Immature natural killer cell (primary cell): ENCODE measurements around the gene MRC1. TPM values are rescaled to one million over a fixed set of nuclear protein-coding genes. Genes with fewer than 3 reads are reported as not detected.

Source experiments
- DNase-seq, 3 donors: peaks; one replicate each; pipeline ENCODE4 v3.0.0; 2022; ENCODE audit warnings: mixed read lengths in 1 of 3
- H3K27ac Mint-ChIP-seq, 6 donors: one replicate each; pipeline ENCODE4 v1.8.0; 2020; ENCODE audit warnings: mixed read lengths in 6 of 6, mild to moderate bottlenecking in 5 of 6, inconsistent platforms in 4 of 6, moderate library complexity in 3 of 6
- H3K27me3 Mint-ChIP-seq, 3 donors: one replicate each; pipeline ENCODE4 v1.8.0; 2020 to 2021; ENCODE audit warnings: low read depth in 3 of 3, mild to moderate bottlenecking in 3 of 3, mixed read lengths in 3 of 3, moderate library complexity in 3 of 3, inconsistent platforms in 1 of 3
- H3K36me3 Mint-ChIP-seq, 3 donors: one replicate each; pipeline ENCODE4 v1.8.0; 2020; ENCODE audit warnings: mixed read lengths in 3 of 3, inconsistent platforms in 2 of 3, mild to moderate bottlenecking in 2 of 3
- H3K4me1 Mint-ChIP-seq, 2 donors: one replicate each; pipeline ENCODE4 v1.8.0; 2020; ENCODE audit warnings: inconsistent platforms in 2 of 2, mild to moderate bottlenecking in 2 of 2, mixed read lengths in 2 of 2, moderate library complexity in 1 of 2
- H3K4me3 Mint-ChIP-seq, 5 donors: one replicate each; pipeline ENCODE4 v1.8.0; 2020; ENCODE audit warnings: mild to moderate bottlenecking in 5 of 5, mixed read lengths in 5 of 5, inconsistent platforms in 3 of 5, moderate library complexity in 3 of 5
- H3K9me3 Mint-ChIP-seq, 6 donors: one replicate each; pipeline ENCODE4 v1.8.0; 2020; ENCODE audit warnings: mild to moderate bottlenecking in 6 of 6, mixed read lengths in 6 of 6, inconsistent platforms in 4 of 6, moderate library complexity in 3 of 6
- polyA plus RNA-seq, 3 donors: library from polyadenylated mRNA; unstranded; fragments of 300-500 nt; fragmentation: Illumina TruSeq; gene quantifications; one replicate each; pipeline ENCODE4 v1.2.3, GENCODE V29; 2021

Gene MRC1
- polyA plus RNA-seq, 3 donors from 2014 or later = not detected

- DNase-seq = no peak
- no peaks in the 10 kb centered on the region for H3K36me3 Mint-ChIP-seq
- H3K9me3 Mint-ChIP-seq = no peaks in the 10 kb centered on the region
- no peak overlapping the region for H3K4me3 Mint-ChIP-seq
- peaks cover 5 to 7% of the 10 kb centered on the region in 2 donors for H3K4me1 Mint-ChIP-seq
- H3K27me3 Mint-ChIP-seq = peaks cover 0 to 11% (median 5%) of the 10 kb centered on the region in 3 donors
- no peak overlapping the region for H3K27ac Mint-ChIP-seq
Measured at GRCh38 chr10:17841050-17841449, 31.9 kb downstream of the MRC1 start.

GRCh38 chr10:17842641-17843040, 33.5 kb downstream of the MRC1 start:
- no peaks in the 10 kb centered on the region for H3K9me3 Mint-ChIP-seq
- H3K27ac Mint-ChIP-seq = no peak overlapping the region
- H3K4me1 Mint-ChIP-seq = peaks cover 3 to 4% of the 10 kb centered on the region in 2 donors
- no peaks in the 10 kb centered on the region for H3K36me3 Mint-ChIP-seq
- H3K27me3 Mint-ChIP-seq = peaks cover 0 to 7% (median 5%) of the 10 kb centered on the region in 3 donors
- H3K4me3 Mint-ChIP-seq = no peak overlapping the region
- no peak for DNase-seq

- Mint-ChIP-seq H3K4me1 (peaks cover 5 to 10% of the 10 kb centered on the region in 2 donors), H3K4me3 (no peak overlapping the region), H3K27ac (peak overlapping the region in 1 of 6 donors; percentile 4), H3K36me3 (no peaks in the 10 kb centered on the region), H3K9me3 (no peaks in the 10 kb centered on the region), H3K27me3 (peaks cover 0 to 6% (median 5%) of the 10 kb centered on the region in 3 donors)
- DNase-seq = peak in 2 of 3 donors; percentile 21 to 31
Measured at GRCh38 chr10:17847585-17848296, 38.6 kb downstream of the MRC1 start.

GRCh38 chr10:17848646-17849045, 39.5 kb downstream of the MRC1 start:
- peaks cover 11 to 12% of the 10 kb centered on the region in 2 donors for H3K4me1 Mint-ChIP-seq
- peaks cover 0 to 6% (median 5%) of the 10 kb centered on the region in 3 donors for H3K27me3 Mint-ChIP-seq
- no peak overlapping the region for H3K4me3 Mint-ChIP-seq
- peak overlapping the region in 1 of 6 donors; percentile 17 for H3K27ac Mint-ChIP-seq
- H3K36me3 Mint-ChIP-seq = no peaks in the 10 kb centered on the region
- no peak for DNase-seq
- H3K9me3 Mint-ChIP-seq = no peaks in the 10 kb centered on the region

GRCh38 chr10:17850501-17850900, 41.4 kb downstream of the MRC1 start:
- H3K27me3 Mint-ChIP-seq = peaks cover 3 to 11% (median 7%) of the 10 kb centered on the region in 3 donors
- H3K4me3 Mint-ChIP-seq = no peak overlapping the region
- no peak overlapping the region for H3K27ac Mint-ChIP-seq
- no peak for DNase-seq
- H3K9me3 Mint-ChIP-seq = peaks cover 0 to 3% (median 0%) of the 10 kb centered on the region in 6 donors
- H3K36me3 Mint-ChIP-seq = no peaks in the 10 kb centered on the region
- H3K4me1 Mint-ChIP-seq = peaks cover 26 to 27% of the 10 kb centered on the region in 2 donors

- Mint-ChIP-seq H3K27ac (peak overlapping the region in 3 of 6 donors; percentile 31 to 65 (median 50)), H3K36me3 (no peaks in the 10 kb centered on the region), H3K27me3 (peaks cover 3 to 11% (median 7%) of the 10 kb centered on the region in 3 donors), H3K4me3 (no peak overlapping the region), H3K9me3 (peaks cover 0 to 3% (median 0%) of the 10 kb centered on the region in 6 donors), H3K4me1 (peaks cover 33 to 34% of the 10 kb centered on the region in 2 donors)
- DNase-seq = no peak
Measured at GRCh38 chr10:17851611-17852010, 42.5 kb downstream of the MRC1 start.

GRCh38 chr10:17854044-17854652, 45.0 kb downstream of the MRC1 start:
- DNase-seq = peak; percentile 73 to 83 (median 77)
- Mint-ChIP-seq H3K9me3 (peaks cover 0 to 5% (median 0%) of the 10 kb centered on the region in 6 donors), H3K4me1 (peaks cover 44 to 49% of the 10 kb centered on the region in 2 donors), H3K27ac (peak overlapping the region; percentile 70 to 90 (median 80)), H3K4me3 (peak overlapping the region; percentile 4 to 72 (median 48)), H3K36me3 (no peaks in the 10 kb centered on the region), H3K27me3 (peaks cover 3 to 11% (median 5%) of the 10 kb centered on the region in 3 donors)

- H3K9me3 Mint-ChIP-seq = peaks cover 0 to 5% (median 0%) of the 10 kb centered on the region in 6 donors
- peak overlapping the region in 1 of 5 donors; percentile 23 for H3K4me3 Mint-ChIP-seq
- H3K27me3 Mint-ChIP-seq = peaks cover 3 to 7% (median 5%) of the 10 kb centered on the region in 3 donors
- no peak for DNase-seq
- H3K27ac Mint-ChIP-seq = peak overlapping the region in 4 of 6 donors; percentile 9 to 59 (median 48)
- no peaks in the 10 kb centered on the region for H3K36me3 Mint-ChIP-seq
- H3K4me1 Mint-ChIP-seq = peaks cover 48 to 65% of the 10 kb centered on the region in 2 donors
Measured at GRCh38 chr10:17857040-17857439, 47.9 kb downstream of the MRC1 start.

GRCh38 chr10:17859492-17860156, 50.5 kb downstream of the MRC1 start:
- Mint-ChIP-seq H3K27ac (peak overlapping the region; percentile 5 to 92 (median 77)), H3K27me3 (peaks cover 0 to 2% (median 0%) of the 10 kb centered on the region in 3 donors), H3K36me3 (no peaks in the 10 kb centered on the region), H3K4me1 (peaks cover 38 to 45% of the 10 kb centered on the region in 2 donors), H3K4me3 (peak overlapping the region; percentile 8 to 52 (median 48)), H3K9me3 (peaks cover 0 to 2% (median 0%) of the 10 kb centered on the region in 6 donors)
- peak in 2 of 3 donors; percentile 18 to 35 for DNase-seq

GRCh38 chr10:17861760-17862159, 52.6 kb downstream of the MRC1 start:
- Mint-ChIP-seq H3K4me1 (peaks cover 22 to 31% of the 10 kb centered on the region in 2 donors), H3K27me3 (peaks cover 0 to 7% (median 2%) of the 10 kb centered on the region in 3 donors), H3K27ac (no peak overlapping the region), H3K4me3 (no peak overlapping the region), H3K36me3 (no peaks in the 10 kb centered on the region), H3K9me3 (peaks cover 0 to 2% (median 0%) of the 10 kb centered on the region in 6 donors)
- DNase-seq = no peak

GRCh38 chr10:17865351-17865750, 56.2 kb downstream of the MRC1 start:
- Mint-ChIP-seq H3K27ac (no peak overlapping the region), H3K9me3 (no peaks in the 10 kb centered on the region), H3K36me3 (no peaks in the 10 kb centered on the region), H3K4me3 (no peak overlapping the region), H3K4me1 (peaks cover 0 to 5% of the 10 kb centered on the region in 2 donors), H3K27me3 (peaks cover 0 to 7% (median 2%) of the 10 kb centered on the region in 3 donors)
- no peak for DNase-seq

- Mint-ChIP-seq H3K4me1 (no peaks in the 10 kb centered on the region), H3K36me3 (no peaks in the 10 kb centered on the region), H3K27ac (peak overlapping the region in 1 of 6 donors; percentile 64), H3K27me3 (peaks cover 0 to 7% (median 2%) of the 10 kb centered on the region in 3 donors), H3K4me3 (no peak overlapping the region), H3K9me3 (no peaks in the 10 kb centered on the region)
- no peak for DNase-seq
Measured at GRCh38 chr10:17866346-17866745, 57.2 kb downstream of the MRC1 start.

- no peak overlapping the region for H3K4me3 Mint-ChIP-seq
- no peaks in the 10 kb centered on the region for H3K36me3 Mint-ChIP-seq
- peak overlapping the region in 3 of 6 donors; percentile 32 to 53 (median 51) for H3K27ac Mint-ChIP-seq
- no peaks in the 10 kb centered on the region for H3K4me1 Mint-ChIP-seq
- no peaks in the 10 kb centered on the region for H3K9me3 Mint-ChIP-seq
- no peak for DNase-seq
- H3K27me3 Mint-ChIP-seq = peaks cover 0 to 7% (median 2%) of the 10 kb centered on the region in 3 donors
Measured at GRCh38 chr10:17867056-17867455, 57.9 kb downstream of the MRC1 start.
